ENCODE results near the gene MXD3. TPM values are rescaled to one million over a fixed set of nuclear protein-coding genes. Genes with fewer than 3 reads are reported as not detected.

Gene MXD3
- total RNA-seq, 2 donors from 2014 or later, result 1.6 to 1.8 TPM

DNA sequence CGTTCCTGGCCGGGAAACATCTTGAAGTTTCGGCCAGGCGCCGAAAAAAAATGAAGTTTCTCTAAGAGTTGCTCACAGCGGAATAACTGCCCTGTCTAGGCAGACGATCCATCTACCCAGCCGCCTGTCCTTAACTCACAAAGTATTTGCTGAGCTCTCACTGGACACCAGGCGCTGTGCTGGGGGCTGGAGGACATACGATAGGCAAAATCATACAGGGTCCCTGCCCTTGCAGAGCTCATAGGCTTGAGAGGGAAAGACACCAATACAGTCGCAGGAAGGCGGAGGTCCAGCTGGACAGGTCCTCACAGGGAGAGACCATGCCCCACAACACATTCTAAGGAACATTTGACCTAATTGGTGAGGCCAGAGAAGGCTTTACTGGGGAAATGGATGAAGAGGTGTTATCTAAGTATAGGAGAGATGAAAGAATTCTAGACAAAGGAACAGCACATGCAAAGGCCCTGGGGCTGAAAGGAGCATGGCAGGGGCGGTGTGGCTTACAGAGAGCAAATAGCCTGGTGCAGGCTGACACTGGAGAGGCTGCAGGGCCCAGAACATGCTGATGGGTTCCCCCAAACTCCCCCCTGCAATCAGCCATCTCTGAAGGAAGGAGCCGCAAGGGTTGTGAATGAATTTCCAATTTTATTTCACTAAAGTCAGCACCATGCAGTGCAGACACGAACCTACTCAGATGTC, 2.0 kb upstream of the MXD3 start:
- Histone ChIP-seq H3K27ac (no peak overlapping the region), H3K4me1 (peaks cover 0 to 26% of the 10 kb centered on the region in 2 donors), H3K27me3 (no peaks in the 10 kb centered on the region), H3K36me3 (no peaks in the 10 kb centered on the region), H3K4me3 (no peak overlapping the region), H3K9me3 (no peaks in the 10 kb centered on the region)
- no peak for DNase-seq (ENCODE audit: low spot score)
- TF ChIP-seq CTCF (IDR thresholded peaks at IDR 0.05), result no peak

DNA sequence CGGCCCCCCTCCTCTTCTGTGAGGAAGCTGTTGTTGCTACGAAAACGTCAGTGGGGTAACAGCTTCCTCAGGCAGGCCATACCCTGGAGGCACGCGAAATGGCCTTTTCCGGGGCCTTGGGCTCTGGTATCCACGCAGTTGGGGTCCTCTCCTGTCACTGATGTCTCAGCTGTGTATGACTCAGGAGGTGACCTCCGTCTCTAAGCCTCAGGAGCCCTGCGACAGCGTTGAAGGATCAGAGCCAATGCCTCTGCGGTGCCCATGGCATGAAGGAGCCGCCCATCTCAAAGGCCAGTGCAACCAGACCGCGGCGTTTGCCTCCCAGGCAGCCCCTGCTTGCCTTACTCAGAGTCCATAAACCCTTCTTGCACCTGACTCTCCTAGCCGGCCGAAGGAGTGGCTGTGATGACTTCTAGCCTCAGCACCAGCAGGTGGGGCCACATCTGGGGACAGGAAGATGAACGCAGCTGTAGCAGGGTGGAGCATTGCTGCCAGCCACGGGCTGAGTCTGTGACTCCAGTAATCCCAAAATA, 1.0 kb upstream of the MXD3 start:
- Histone ChIP-seq H3K27me3 (no peaks in the 10 kb centered on the region), H3K4me1 (peaks cover 0 to 26% of the 10 kb centered on the region in 2 donors), H3K27ac (no peak overlapping the region), H3K4me3 (peak overlapping the region in 1 of 2 donors; percentile 58), H3K9me3 (no peaks in the 10 kb centered on the region), H3K36me3 (no peaks in the 10 kb centered on the region)
- DNase-seq (ENCODE audit: low spot score), result no peak
- TF ChIP-seq CTCF (IDR thresholded peaks at IDR 0.05), result no peak

DNA sequence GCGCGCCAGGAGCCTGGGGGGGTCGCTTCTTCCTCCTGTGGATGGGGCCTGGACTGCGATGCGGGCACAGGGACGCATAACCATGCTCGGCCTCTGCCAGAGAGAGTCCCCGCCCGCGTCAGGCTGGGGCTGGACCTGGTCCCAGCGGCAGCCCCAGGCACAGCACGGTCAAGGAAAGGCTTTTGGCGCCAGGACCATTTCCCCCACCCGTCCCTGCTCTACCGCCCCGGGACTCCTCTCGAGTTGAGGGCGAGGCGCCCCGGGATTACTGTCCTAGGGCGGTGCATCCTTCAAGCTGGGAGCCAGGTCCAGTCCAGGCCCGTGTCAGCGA, 341 bp downstream of the MXD3 start:
- H3K4me1 ChIP-seq, result peaks cover 0 to 26% of the 10 kb centered on the region in 2 donors
- H3K27ac ChIP-seq, result no peak overlapping the region
- no peak for DNase-seq (ENCODE audit: low spot score)
- no peaks in the 10 kb centered on the region for H3K36me3 ChIP-seq
- peak overlapping the region; percentile 42 to 58 for H3K4me3 ChIP-seq
- H3K27me3 ChIP-seq, result no peaks in the 10 kb centered on the region
- TF ChIP-seq CTCF (IDR thresholded peaks at IDR 0.05), result no peak
- H3K9me3 ChIP-seq, result no peaks in the 10 kb centered on the region

DNA sequence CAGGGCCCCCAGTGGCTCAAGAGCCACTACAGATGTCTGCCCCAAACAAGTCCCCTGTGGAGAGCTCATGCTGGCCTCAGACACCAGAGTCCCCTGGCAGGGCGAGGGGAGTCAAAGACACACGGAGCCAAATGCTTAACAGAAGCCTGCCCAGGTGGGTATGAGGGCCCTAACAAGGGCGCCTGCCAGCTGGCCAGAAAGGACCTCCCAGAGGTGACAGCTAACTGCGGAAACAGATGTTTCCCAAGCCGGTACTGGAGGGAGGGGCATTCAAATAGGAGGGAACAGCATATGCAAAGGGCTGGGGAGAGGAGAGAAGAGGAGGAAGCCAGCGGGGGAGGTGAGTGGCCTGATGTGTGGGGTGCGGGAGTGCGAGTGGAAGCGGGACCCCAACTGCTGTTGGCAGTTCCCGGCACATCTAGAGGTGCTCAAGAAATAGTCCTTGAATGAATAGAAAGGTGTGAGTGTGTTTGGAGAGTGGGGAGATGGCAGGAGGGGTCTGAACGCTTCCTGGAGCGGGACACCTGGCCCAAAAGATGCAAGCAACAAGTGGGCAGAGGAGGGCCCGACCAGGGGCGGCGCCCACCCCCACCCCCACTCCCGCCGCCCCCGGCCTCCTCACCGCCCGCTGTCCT, 824 bp downstream of the MXD3 start:
- no peak overlapping the region for H3K27ac ChIP-seq
- TF ChIP-seq CTCF (IDR thresholded peaks at IDR 0.05), result no peak
- peaks cover 0 to 26% of the 10 kb centered on the region in 2 donors for H3K4me1 ChIP-seq
- DNase-seq (ENCODE audit: low spot score), result no peak
- no peaks in the 10 kb centered on the region for H3K9me3 ChIP-seq
- H3K36me3 ChIP-seq, result peaks cover 3% of the 10 kb centered on the region
- peak overlapping the region in 1 of 2 donors; percentile 58 for H3K4me3 ChIP-seq
- H3K27me3 ChIP-seq, result no peaks in the 10 kb centered on the region

GRCh38 chr5:177310332-177310731, 1.4 kb downstream of the MXD3 start:
- Histone ChIP-seq H3K27me3 (no peaks in the 10 kb centered on the region), H3K36me3 (peaks cover 8% of the 10 kb centered on the region), H3K4me1 (peaks cover 0 to 26% of the 10 kb centered on the region in 2 donors), H3K27ac (no peak overlapping the region), H3K9me3 (no peaks in the 10 kb centered on the region), H3K4me3 (no peak overlapping the region)
- DNase-seq (ENCODE audit: low spot score), result no peak
- no peak for TF ChIP-seq CTCF (IDR thresholded peaks at IDR 0.05)

Measured in right atrium auricular region (tissue), 2 donors.